Uterus (tissue), 2 donors: Measurements from ENCODE around the gene PELI2.

Experiments
- CTCF ChIP-seq, 4 experiments: fragments of 200-600 bp in 2 of 4; fragments of 450-650 bp in 2 of 4; sonication (generic) in 2 of 4; IDR thresholded peaks; one replicate each; pipeline ENCODE4 v1.5.1; 2016 to 2019; ENCODE audit warnings: antibody characterized with exemption in 4 of 4, mild to moderate bottlenecking in 2 of 4, moderate library complexity in 1 of 4
- POLR2A ChIP-seq, 2 donors: fragments of 450-650 bp; IDR thresholded peaks; one replicate each; pipeline ENCODE4 v1.6.1; 2016; ENCODE audit warnings: antibody characterized with exemption in 2 of 2, mild to moderate bottlenecking in 1 of 2, moderate library complexity in 1 of 2

GRCh38 chr14:56199982-56200577 is 81.9 kb downstream of the PELI2 start:
- no peak for TF ChIP-seq CTCF (IDR thresholded peaks at IDR 0.05)
- TF ChIP-seq POLR2A (IDR thresholded peaks at IDR 0.05): no peak
